Activated CD8-positive, alpha-beta memory T cell treated with anti-CD3 and anti-CD28 coated beads, Interleukin-2, amount 50 U/mL, for 1 hour (primary cell): ENCODE measurements around the gene SNAPC1.
A peak's percentile ranks its signal among the peaks of the same experiment; 100 is the strongest.

ENCODE experiments used
- DNase-seq: peaks from one replicate; pipeline ENCODE4 v3.0.0-alpha.2; 2020; ENCODE audit errors: extremely low read depth

The SNAPC1 gene

GRCh38 chr14:61812347-61813095 lies 50.3 kb downstream of the SNAPC1 start, which contains the start of gene SYT16:
Gene SYT16 (plus strand): TSS chr14:61812703.
- no peak for DNase-seq

GRCh38 chr14:61813096-61813606 lies 50.9 kb downstream of the SNAPC1 start:
- DNase-seq = no peak

- DNase-seq = no peak
Observed at GRCh38 chr14:61822458-61822857, 60.2 kb downstream of the SNAPC1 start.

- DNase-seq = no peak
Observed at GRCh38 chr14:61832783-61833182, 70.6 kb downstream of the SNAPC1 start.

GRCh38 chr14:61836184-61836583 lies 74.0 kb downstream of the SNAPC1 start:
- no peak for DNase-seq

GRCh38 chr14:61836807-61837206 lies 74.6 kb downstream of the SNAPC1 start:
- DNase-seq = no peak

GRCh38 chr14:61837336-61838229 lies 75.4 kb downstream of the SNAPC1 start:
- DNase-seq = peak; percentile 29

GRCh38 chr14:61838661-61839245 lies 76.5 kb downstream of the SNAPC1 start:
- no peak for DNase-seq

- DNase-seq = no peak
Observed at GRCh38 chr14:61839507-61839906, 77.3 kb downstream of the SNAPC1 start.

GRCh38 chr14:61841145-61841544 lies 78.9 kb downstream of the SNAPC1 start:
- DNase-seq = no peak
